ENCODE results near the gene SYNGAP1. TPM values are rescaled to one million over a fixed set of nuclear protein-coding genes. Genes with fewer than 3 reads are reported as not detected.
"Not testable (repeated sequence)": the region's sequence is repeated elsewhere in the genome, so short reads cannot be mapped to it uniquely, and the experiment has no call there.

The SYNGAP1 gene
- total RNA-seq, 1 donor from 2014 or later, result 3.3 TPM

GRCh38 chr6:33397541-33397940, 22.3 kb upstream of the SYNGAP1 start:
- DNase-seq (ENCODE audit: low read depth), result no peak
- TF ChIP-seq CTCF (IDR thresholded peaks at IDR 0.05; ENCODE audit: insufficient read depth, low read length, poor library complexity, severe bottlenecking), result no peak
- Histone ChIP-seq H3K27me3 (ENCODE audit: control insufficient read depth, insufficient read depth, low read length) (no peaks in the 10 kb centered on the region), H3K36me3 (ENCODE audit: control insufficient read depth, insufficient read depth, low read length) (no peaks in the 10 kb centered on the region), H3K4me3 (ENCODE audit: low read depth, low read length) (no peak overlapping the region)

GRCh38 chr6:33398601-33399000, 21.3 kb upstream of the SYNGAP1 start:
- not testable (repeated sequence) for H3K36me3 ChIP-seq (ENCODE audit: control insufficient read depth, insufficient read depth, low read length); H3K27me3 ChIP-seq (ENCODE audit: control insufficient read depth, insufficient read depth, low read length); DNase-seq (ENCODE audit: low read depth); H3K4me3 ChIP-seq (ENCODE audit: low read depth, low read length)

- H3K4me3 ChIP-seq (ENCODE audit: low read depth, low read length); DNase-seq (ENCODE audit: low read depth); H3K27me3 ChIP-seq (ENCODE audit: control insufficient read depth, insufficient read depth, low read length); H3K36me3 ChIP-seq (ENCODE audit: control insufficient read depth, insufficient read depth, low read length): not testable (repeated sequence)
Measured at GRCh38 chr6:33399881-33400280, 20.0 kb upstream of the SYNGAP1 start.

- Histone ChIP-seq H3K4me3 (ENCODE audit: low read depth, low read length) (no peak overlapping the region), H3K27me3 (ENCODE audit: control insufficient read depth, insufficient read depth, low read length) (no peaks in the 10 kb centered on the region), H3K36me3 (ENCODE audit: control insufficient read depth, insufficient read depth, low read length) (peaks cover 6% of the 10 kb centered on the region)
- no peak for DNase-seq (ENCODE audit: low read depth)
- no peak for TF ChIP-seq CTCF (IDR thresholded peaks at IDR 0.05; ENCODE audit: insufficient read depth, low read length, poor library complexity, severe bottlenecking)
Measured at GRCh38 chr6:33404884-33405283, 15.0 kb upstream of the SYNGAP1 start.

- Histone ChIP-seq H3K4me3 (ENCODE audit: low read depth, low read length) (no peak overlapping the region), H3K36me3 (ENCODE audit: control insufficient read depth, insufficient read depth, low read length) (peaks cover 6% of the 10 kb centered on the region), H3K27me3 (ENCODE audit: control insufficient read depth, insufficient read depth, low read length) (no peaks in the 10 kb centered on the region)
- no peak for TF ChIP-seq CTCF (IDR thresholded peaks at IDR 0.05; ENCODE audit: insufficient read depth, low read length, poor library complexity, severe bottlenecking)
- DNase-seq (ENCODE audit: low read depth), result no peak
Measured at GRCh38 chr6:33405386-33405940, 14.4 kb upstream of the SYNGAP1 start.

GRCh38 chr6:33406126-33406525, 13.7 kb upstream of the SYNGAP1 start:
- Histone ChIP-seq H3K36me3 (ENCODE audit: control insufficient read depth, insufficient read depth, low read length) (peaks cover 6% of the 10 kb centered on the region), H3K27me3 (ENCODE audit: control insufficient read depth, insufficient read depth, low read length) (no peaks in the 10 kb centered on the region), H3K4me3 (ENCODE audit: low read depth, low read length) (no peak overlapping the region)
- TF ChIP-seq CTCF (IDR thresholded peaks at IDR 0.05; ENCODE audit: insufficient read depth, low read length, poor library complexity, severe bottlenecking), result no peak
- no peak for DNase-seq (ENCODE audit: low read depth)

- Histone ChIP-seq H3K4me3 (ENCODE audit: low read depth, low read length) (no peak overlapping the region), H3K27me3 (ENCODE audit: control insufficient read depth, insufficient read depth, low read length) (no peaks in the 10 kb centered on the region), H3K36me3 (ENCODE audit: control insufficient read depth, insufficient read depth, low read length) (peaks cover 6% of the 10 kb centered on the region)
- peak; percentile 30 for TF ChIP-seq CTCF (IDR thresholded peaks at IDR 0.05; ENCODE audit: insufficient read depth, low read length, poor library complexity, severe bottlenecking)
- DNase-seq (ENCODE audit: low read depth), result no peak
Measured at GRCh38 chr6:33407132-33407718, 12.6 kb upstream of the SYNGAP1 start.
